HG03097 (cell line): Measurements from ENCODE around the gene GABRG3.

Source experiments
- ATAC-seq: cut with Tn5 transposase; IDR thresholded peaks from one replicate; pipeline ENCODE4 v1.9.1; 2021; ENCODE audit not compliant: unreplicated experiment, low FRiP score

Gene GABRG3

GRCh38 chr15:27449941-27450340, 479.0 kb downstream of the GABRG3 start:
- no peak for ATAC-seq

DNA sequence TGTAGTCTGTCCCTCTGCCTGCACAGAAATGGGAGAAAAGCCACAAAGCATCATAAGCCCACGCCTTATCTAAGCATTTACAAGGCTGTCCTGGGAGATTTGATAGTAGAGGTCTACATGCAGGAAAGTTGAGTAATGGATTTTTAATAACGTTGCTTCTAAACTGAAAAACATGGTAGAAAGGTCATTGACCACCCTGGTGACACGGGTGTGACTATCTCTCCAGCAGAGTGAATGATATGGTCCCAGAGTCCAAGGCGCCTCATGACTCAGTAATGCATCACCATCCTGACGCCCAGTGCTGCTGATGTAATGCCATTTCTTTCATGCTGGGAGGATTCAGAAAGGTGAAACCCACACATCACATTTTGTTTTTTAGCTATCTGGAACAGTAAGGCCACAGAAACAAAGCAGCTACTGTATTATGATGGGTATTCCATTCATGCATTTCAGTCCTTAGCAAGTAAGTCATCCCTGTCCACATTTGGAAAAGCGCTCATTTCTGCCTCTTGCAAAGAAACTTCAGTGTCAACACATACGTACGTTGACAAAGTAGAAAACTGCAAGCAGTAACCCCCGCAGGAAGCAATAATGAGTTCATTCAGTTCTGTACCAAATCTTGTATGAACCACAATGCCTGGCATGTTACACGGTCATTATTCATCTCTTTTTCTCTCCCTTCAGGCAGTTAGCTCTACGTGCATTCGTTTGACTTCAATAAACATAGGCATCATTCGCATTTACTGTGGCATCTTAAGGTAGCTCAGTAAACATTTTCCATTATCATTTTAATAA, 483.5 kb downstream of the GABRG3 start:
- ATAC-seq, result no peak

- ATAC-seq, result no peak
These were observed 485.8 kb downstream of the GABRG3 start for GRCh38 chr15:27456807-27457206.

GRCh38 chr15:27457766-27458165, 486.8 kb downstream of the GABRG3 start:
- ATAC-seq, result no peak

DNA sequence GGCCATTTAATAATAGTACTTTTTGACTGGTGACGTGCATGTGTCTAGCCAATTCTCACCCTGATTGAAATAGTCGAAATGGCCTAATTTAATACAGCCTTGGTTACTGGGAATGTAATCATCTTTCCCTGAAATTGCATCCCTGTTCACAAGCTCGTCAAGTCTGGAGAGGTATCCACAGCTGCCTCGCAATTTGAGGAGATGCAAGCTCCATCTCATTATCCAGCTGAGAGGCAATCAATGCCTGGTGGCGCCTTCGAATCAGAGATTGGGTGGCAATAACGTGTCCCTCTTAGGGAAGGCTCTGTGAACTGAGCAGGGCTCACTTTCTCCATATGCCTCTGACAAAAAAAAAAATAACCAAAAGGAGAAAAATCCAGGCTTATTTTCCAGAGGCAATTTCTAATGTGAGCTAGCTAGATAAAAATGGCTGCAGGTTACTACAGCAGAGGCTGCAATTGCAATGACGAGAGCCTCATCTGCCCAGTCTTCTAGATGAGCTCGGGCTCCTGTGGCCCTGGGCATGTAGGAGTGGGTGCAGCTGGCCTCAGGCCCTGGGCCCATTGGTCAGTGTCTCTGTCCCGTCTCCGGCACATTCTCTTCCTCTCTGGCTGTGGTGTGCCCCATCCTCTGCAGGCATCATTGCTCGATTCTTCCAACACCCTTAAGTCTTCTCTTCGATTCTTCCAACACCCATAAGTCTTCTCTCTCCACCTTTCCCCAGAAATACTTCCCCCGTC, 487.5 kb downstream of the GABRG3 start:
- no peak for ATAC-seq

DNA sequence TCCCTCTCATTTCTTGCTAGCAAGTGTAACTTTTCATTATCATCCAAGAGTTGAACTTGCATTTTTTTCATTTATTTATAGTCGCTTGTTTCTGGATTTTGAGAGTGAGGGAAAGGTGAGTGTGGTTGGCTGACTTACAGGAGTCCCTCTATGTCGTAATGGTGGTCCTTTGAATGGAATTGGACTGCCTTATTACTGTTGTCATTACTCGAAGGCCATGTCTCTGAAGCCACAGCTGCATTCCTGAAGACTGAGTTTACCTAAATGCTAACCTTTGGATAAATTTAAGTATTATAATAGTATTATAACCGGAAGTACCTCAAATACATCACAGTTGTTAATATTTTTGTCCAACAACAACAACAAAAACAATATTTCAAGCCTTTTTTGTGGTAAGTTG, 488.9 kb downstream of the GABRG3 start:
- no peak for ATAC-seq

DNA sequence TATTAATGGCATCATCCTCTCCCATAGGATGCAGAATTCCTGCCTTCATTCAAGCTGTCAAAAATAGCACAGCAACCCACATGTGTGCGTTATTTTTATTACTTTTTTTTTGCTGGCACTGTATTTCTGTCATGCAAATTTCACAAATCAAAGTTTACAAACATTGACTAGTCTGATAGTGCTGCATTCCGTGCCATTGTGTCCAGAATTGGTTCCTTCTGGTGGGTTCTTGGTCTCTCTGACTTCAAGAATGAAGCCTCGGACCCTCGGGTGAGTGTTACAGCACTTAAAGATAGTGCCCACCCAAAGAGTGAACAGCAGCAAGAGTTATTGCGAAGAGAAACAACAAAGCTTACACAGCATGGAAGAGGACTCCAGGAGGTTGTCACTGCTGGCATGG, 490.2 kb downstream of the GABRG3 start:
- no peak for ATAC-seq

DNA sequence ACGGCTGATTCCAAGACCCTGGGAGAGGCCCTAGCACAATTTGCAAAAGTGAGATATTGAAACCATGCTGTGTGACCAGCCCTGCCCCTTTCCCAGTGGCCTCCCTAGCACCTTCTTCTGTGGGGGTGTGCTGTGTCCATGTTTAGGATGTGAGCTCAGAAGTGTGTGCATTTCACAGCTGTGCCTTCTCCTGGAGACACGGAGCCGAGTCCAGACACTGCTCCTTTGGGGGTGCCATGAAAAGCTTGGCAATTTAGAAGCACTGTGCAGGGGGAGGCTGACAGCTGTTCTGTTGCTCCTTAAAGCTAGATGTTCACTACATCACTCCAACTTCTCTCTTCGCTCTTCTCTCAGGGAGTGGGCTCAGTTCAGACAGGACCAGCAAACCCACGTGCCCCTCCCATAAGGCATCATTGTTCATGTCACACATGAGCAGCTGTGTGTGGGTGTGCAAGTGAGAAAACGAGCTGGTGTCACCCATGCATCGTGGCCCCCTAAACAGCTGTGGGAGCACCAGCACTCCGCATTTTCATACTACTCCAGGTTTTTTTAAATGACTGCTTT, 492.6 kb downstream of the GABRG3 start:
- no peak for ATAC-seq

DNA sequence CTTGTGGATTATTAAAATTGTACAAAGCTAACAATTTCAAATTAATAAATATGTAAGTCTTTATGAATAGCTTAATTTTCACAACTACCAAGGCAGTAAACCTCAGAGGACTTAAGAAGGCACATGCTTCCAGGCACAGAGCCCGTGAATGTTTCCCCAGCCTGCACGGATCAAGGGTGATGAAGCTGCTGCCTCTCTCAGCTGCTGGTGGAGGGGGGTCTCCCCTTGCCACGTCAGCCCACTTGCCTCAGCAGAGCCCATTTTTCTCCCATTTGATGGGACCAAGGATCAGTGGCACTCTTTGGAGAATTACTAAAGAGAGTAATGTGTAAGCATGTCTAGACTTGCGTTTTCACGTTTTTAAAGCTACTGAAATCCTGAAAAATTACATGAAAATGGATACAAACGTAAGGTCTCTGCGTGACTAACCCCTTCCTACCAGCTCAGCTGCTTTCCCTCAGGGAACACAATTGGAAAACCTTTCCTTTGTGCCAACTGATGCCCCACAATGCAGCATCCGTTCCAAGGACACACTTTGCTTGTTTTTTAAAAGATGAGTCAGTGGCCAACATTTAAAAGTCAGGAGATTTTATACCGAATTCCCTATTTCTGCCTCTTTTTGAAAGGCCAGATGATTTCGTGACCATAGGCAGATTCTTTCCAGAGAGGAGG, 494.1 kb downstream of the GABRG3 start:
- no peak for ATAC-seq

DNA sequence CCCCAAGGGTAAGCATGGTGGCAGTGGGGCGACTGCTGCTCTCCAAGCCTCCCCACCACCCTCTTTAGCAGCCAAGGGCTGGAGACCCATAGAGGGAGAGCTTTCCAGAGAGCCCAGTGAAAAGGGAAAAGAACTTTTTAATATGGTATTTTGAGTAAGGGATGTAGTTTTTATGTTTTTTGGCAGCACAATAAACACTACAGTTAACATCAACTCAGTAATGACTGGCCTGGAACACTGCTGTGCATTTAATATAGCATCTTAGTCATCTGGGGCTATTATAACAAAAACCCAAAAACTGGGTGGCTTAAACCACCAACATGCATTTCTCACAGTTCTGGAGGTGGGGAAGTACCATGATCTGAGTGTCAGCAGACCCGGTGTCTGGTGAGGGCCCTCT, 495.8 kb downstream of the GABRG3 start:
- no peak for ATAC-seq

GRCh38 chr15:27468151-27468591, 497.2 kb downstream of the GABRG3 start:
- ATAC-seq, result no peak

DNA sequence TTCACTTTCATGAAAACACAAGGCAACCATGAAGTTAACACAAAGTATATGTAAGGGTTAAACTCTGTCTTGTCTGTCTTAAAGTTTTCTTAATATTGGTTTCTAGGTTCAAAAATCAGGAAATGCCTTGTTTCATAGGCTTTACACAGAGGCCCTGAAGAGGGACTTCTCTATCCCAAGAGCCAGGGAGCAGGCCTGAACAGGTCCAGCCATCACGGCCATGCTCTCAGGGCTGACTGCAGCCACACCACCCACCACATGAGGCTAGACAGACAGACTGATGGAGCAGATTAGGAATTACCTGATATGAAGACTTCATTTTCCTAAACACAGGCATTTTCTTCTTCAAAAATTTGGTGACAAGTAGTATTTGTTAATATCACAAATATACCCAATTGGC, 502.9 kb downstream of the GABRG3 start:
- no peak for ATAC-seq

- no peak for ATAC-seq
These were observed 504.4 kb downstream of the GABRG3 start for GRCh38 chr15:27475395-27475794.

DNA sequence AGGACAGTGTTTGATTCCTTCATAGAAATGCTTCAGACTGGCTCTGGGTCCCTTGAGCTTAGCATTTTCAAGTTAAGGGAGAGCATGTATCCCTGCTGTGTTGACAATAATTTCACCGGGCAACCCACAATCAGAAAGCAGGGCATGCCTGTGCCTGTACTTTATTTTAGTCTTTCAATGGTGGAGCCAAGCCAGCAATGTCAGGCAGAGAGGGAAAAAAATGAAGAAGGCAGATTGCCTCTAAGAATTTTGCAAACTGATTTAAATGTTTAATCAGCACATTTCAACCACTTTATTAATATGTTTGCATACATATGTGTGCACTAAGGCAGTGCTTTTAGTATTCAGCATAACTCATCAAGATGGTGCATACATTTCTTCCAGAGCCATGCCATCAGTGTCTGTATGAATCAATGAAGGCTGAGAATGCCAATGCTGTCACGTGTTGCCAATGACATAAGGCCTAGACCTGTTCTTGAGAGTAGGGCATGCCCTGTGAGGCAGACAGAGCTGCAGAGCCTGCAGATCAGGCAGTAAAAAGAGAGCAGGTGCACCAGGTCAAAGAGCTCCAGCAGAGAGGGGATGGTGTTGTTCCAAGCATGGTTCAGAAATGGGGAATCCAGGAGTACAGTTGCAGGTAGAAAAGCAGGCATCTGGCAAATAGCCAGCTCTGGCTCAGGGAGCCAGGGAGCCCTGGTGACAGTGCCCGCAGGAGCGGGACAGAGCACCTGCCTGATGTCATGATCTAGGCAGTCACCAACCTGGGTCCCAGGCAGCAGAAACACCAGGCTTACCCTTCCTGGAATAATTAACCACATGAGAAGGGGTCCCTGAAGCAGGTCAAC, 508.5 kb downstream of the GABRG3 start:
- ATAC-seq, result no peak

DNA sequence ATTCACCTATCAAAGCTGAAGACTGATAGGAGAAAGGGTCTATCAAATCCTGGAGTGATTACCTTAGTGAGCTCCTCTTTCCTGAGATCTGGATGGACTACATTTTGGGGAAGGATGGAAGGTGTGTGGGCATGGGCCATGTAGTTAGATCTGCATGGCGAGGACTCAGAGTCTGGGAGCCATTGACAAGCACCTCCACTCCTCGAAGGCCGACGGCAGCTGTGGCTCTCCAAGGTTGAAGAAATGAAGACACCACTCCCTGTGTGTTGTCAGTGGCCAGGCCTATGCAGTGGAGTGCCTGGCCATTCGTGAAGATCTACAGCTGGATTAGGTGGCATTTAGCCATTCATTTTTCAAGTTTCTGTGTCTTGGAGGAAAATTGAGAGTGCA, 509.2 kb downstream of the GABRG3 start:
- no peak for ATAC-seq

GRCh38 chr15:27480642-27481041, 509.7 kb downstream of the GABRG3 start:
- ATAC-seq, result no peak

DNA sequence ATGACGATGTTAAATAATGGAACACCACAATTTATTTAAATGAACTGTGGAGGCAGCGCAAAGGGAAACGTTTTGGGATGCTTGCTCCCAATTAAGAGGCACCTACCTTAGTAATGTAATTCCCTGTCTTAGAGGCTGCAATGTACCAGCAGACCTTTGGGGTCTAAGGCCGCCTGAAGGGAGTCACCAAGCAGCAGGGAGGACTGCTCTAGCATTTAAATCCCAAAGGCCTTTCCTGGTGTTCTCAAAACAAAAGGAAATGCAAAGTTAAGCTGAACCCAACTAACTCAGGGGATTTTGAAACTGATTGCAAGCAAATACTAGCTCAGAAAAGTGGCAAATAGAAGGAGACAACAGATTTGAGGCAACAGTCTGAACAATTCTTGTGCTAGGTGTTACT, 510.8 kb downstream of the GABRG3 start:
- no peak for ATAC-seq

GRCh38 chr15:27482287-27482686, 511.3 kb downstream of the GABRG3 start:
- no peak for ATAC-seq

GRCh38 chr15:27483124-27483523, 512.1 kb downstream of the GABRG3 start:
- ATAC-seq, result no peak

- ATAC-seq, result no peak
These were observed 514.3 kb downstream of the GABRG3 start for GRCh38 chr15:27485265-27485664.
